PC-9 (cell line): ENCODE results near the gene DRC3.

Experiments used
- EZH2 ChIP-seq: fragments of 200-600 bp; sonication (generic); IDR thresholded peaks from 2 replicates; pipeline ENCODE4 v1.8.0; 2017; ENCODE audit warnings: antibody characterized with exemption, low read depth
- TF ChIP-seq, protein P1 (sequence below): fragments of 200-600 bp; sonication (generic); conservative IDR thresholded peaks from 2 replicates; pipeline ENCODE4 v1.6.1; 2017; ENCODE audit warnings: mixed run types, antibody characterized with exemption, mild to moderate bottlenecking, moderate library complexity

DNA sequence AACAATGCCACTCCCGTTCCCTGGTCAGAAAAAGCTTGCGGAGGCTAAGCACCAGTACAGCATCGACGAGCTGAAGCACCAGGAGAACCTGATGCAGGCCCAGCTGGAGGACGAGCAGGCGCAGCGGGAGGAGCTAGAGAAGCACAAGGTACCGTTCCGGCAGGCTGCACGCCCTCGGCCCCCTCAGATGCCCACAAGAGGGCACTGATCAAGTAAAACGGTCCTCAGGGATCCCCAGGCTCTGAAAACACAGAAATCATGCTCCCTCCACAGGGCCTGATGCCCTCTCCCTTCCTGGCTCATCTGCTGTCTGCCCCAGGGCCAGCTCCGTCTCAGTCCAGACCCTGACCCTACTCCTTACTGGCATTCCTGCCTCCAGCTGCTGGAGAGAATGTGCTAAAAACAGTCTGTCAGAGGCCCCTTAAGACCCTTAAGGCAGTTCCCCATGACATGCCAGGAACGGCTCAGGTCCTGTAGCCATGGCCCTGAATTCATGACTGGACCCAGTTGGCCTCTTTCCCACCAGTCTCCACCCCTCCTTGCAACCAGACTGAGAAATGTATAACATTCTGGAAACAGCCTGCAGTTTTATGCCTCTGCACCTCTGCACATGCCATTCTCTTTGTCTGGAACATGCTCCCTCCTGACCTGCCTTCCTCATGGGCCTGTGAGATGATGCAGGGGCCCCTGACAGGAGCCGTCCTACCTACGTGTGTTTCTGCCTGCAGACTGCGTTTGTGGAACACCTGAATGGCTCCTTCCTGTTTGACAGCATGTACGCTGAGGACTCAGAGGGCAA lies 21.8 kb downstream of the DRC3 start:
- TF ChIP-seq, protein P1, sequence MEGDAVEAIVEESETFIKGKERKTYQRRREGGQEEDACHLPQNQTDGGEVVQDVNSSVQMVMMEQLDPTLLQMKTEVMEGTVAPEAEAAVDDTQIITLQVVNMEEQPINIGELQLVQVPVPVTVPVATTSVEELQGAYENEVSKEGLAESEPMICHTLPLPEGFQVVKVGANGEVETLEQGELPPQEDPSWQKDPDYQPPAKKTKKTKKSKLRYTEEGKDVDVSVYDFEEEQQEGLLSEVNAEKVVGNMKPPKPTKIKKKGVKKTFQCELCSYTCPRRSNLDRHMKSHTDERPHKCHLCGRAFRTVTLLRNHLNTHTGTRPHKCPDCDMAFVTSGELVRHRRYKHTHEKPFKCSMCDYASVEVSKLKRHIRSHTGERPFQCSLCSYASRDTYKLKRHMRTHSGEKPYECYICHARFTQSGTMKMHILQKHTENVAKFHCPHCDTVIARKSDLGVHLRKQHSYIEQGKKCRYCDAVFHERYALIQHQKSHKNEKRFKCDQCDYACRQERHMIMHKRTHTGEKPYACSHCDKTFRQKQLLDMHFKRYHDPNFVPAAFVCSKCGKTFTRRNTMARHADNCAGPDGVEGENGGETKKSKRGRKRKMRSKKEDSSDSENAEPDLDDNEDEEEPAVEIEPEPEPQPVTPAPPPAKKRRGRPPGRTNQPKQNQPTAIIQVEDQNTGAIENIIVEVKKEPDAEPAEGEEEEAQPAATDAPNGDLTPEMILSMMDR: peak; percentile 31; the same call in 1 of the 2 replicates
- no peak for TF ChIP-seq EZH2
